Pons (tissue), 1 donor: ENCODE measurements around the gene GLRX3.
"Not testable (repeated sequence)": the region's sequence is repeated elsewhere in the genome, so short reads cannot be mapped to it uniquely, and the experiment has no call there.

ENCODE experiments used
- DNase-seq: peaks from one replicate; pipeline ENCODE4 v3.0.0-alpha.2; 2016; ENCODE audit warnings: low spot score

The GLRX3 gene

GRCh38 chr10:130189608-130190054, 53.4 kb downstream of the GLRX3 start:
- no peak for DNase-seq

- peak; percentile 76 for DNase-seq
Measured at GRCh38 chr10:130190055-130190736, 54.0 kb downstream of the GLRX3 start.

GRCh38 chr10:130190737-130191115, 54.5 kb downstream of the GLRX3 start:
- DNase-seq: no peak

GRCh38 chr10:130191380-130191779, 55.2 kb downstream of the GLRX3 start:
- no peak for DNase-seq

GRCh38 chr10:130192276-130192848, 56.2 kb downstream of the GLRX3 start:
- DNase-seq: no peak

- no peak for DNase-seq
Measured at GRCh38 chr10:130193033-130193432, 56.8 kb downstream of the GLRX3 start.

- DNase-seq: no peak
Measured at GRCh38 chr10:130193493-130194193, 57.5 kb downstream of the GLRX3 start.

- no peak for DNase-seq
Measured at GRCh38 chr10:130194194-130194990, 58.2 kb downstream of the GLRX3 start.

GRCh38 chr10:130194991-130195645, 58.9 kb downstream of the GLRX3 start:
- no peak for DNase-seq

- DNase-seq: no peak
Measured at GRCh38 chr10:130195746-130196294, 59.6 kb downstream of the GLRX3 start.

GRCh38 chr10:130196511-130197487, 60.6 kb downstream of the GLRX3 start:
- no peak for DNase-seq

- no peak for DNase-seq
Measured at GRCh38 chr10:130198651-130199050, 62.5 kb downstream of the GLRX3 start.

GRCh38 chr10:130200179-130201042, 64.2 kb downstream of the GLRX3 start:
- DNase-seq: no peak

GRCh38 chr10:130201043-130201380, 64.8 kb downstream of the GLRX3 start:
- no peak for DNase-seq

GRCh38 chr10:130202150-130202549, 66.0 kb downstream of the GLRX3 start:
- DNase-seq: not testable (repeated sequence)

- DNase-seq: no peak
Measured at GRCh38 chr10:130202984-130203621, 66.9 kb downstream of the GLRX3 start.

GRCh38 chr10:130203626-130204025, 67.4 kb downstream of the GLRX3 start:
- no peak for DNase-seq

GRCh38 chr10:130206216-130206737, 70.1 kb downstream of the GLRX3 start:
- no peak for DNase-seq

GRCh38 chr10:130207205-130207604, 71.0 kb downstream of the GLRX3 start:
- no peak for DNase-seq
